NCI-H524 (cell line): ENCODE measurements around the gene HDAC11.
"Not testable (repeated sequence)": the region's sequence is repeated elsewhere in the genome, so short reads cannot be mapped to it uniquely, and the experiment has no call there.

Experiments used
- DNase-seq, 2 experiments: peaks; one replicate each; lab custom pipeline; 2025; lab: John Stamatoyannopoulos, UW

HDAC11 gene

DNA sequence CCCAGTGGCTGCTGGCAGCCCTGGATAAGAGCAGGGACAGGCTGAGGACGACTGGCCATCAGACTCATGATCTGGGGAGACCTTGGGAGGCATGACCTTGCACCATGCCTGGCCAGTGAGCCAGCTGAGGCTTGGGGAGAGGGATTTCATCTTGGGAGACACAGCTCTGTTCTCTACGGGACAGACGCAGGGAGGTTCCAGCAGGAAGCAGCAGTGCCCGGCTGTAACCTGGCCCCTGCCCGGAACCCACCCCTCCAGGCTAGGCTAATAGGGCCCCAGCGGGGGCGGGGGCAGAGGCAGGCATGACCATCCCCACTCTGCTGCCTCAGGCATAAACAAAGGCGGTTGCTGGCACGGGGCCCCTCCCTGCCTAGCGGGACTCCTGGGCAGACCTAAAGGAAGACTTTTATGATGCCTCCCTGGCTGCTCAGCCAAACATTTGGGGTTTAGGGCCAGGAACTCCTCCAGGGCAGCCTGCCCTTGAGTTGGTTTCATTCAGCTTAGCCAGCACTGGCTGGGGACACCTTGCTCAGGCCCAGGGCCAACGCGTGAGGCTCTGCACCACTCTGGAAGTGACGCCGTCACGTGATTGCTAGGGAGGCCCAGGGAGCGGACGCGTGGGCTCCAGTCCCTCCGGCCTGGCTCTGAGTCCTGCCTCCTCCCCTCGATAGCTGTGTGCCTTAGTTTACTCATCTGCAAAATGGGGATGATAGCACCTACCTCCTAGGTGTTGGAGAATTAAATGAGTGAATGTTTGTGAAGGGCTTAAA, 27.6 kb downstream of the HDAC11 start:
- DNase-seq: no peak

DNA sequence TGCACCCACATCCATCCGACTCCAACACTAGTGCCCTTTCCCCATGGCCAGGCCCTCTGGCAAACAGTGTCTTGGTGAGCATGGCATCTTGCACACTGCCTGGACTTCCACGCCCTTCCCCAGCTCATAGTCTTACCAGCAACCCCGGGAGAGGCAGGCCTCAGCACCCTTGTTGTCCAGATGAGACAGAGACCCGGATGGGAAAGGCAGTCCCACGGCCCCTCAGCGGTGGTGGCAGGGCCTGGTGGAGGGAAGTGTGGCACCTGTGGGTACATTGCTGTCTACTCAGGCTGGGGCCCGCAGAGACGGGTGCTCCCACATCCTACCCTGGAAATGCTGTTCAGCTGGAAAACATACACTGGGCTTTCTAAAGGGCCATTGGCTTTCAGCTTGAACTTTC, 28.4 kb downstream of the HDAC11 start:
- no peak for DNase-seq

DNA sequence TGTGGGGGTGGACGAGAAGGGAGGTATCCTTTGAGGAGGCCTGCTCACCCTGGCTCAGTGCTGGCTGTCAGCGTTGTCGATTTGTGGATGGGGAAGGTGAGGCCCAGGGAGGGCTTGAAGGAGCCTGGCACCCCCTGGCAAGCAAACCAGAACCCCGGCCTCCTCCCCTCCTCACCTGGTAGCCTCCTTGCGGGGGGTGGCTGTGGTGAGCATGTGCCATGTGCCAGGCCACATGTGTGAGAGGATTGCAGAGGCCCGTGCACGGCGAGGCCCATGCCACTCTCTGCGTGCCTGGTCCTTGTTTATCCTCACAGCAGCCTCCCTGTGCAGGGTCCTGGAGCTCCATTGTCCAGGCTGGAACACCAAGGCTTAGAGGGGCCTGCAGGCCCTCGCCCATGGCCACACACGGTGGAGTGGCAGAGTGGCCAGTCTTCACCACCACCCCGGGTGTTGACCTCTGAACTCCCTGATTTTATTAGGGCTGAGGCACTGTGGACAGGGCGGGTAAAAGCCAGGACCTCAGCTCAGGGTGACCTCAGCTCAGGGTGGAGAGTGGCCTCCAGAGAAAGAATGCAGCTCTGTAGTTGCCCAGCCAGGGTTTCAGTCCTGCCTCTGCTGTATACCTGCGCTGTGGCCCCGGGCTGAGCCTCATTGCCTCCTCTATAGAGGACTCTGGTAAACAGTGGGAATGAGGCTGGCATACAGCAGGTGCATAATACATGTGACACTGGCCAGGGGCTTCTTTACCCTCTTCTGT, 29.1 kb downstream of the HDAC11 start:
- DNase-seq: no peak

DNA sequence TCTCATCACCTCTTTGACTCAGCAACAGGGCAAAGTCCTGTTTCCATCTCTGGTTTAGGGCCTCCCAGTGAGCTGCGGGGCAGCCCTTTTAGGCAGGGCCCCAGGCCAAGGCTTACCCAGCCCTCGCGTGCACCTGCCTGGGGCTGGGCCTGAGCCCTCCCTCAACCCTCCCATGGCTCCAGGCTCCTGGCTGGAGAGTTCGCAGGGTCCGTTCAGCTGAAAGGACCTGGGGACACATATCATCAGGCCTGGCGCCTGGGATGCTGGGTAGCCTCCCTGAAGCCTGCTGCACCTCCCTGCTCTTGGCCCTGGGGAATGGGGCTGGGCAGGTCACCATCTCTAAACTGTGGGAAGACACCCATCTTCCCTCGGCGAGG, 29.7 kb downstream of the HDAC11 start:
- no peak for DNase-seq

DNA sequence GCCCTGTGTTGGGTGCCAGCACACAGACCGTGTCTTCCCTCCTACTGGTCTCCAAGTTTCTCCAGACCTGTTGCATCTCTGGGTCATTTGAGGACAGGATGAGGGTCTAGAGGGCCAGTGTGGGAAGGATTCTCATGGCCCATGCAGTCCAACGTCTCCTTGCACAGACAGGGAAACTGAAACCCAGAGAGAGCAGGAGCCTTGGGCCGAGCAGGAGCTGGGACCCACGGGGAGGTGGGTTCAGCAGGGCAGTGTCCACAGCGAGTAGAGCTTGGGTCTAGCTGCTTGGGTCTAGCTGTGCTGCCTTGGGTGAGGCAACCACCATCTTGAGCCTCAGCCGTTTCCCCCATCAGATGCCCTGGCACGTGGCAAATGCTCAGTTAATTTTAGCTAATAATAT, 32.3 kb downstream of the HDAC11 start:
- no peak for DNase-seq

DNA sequence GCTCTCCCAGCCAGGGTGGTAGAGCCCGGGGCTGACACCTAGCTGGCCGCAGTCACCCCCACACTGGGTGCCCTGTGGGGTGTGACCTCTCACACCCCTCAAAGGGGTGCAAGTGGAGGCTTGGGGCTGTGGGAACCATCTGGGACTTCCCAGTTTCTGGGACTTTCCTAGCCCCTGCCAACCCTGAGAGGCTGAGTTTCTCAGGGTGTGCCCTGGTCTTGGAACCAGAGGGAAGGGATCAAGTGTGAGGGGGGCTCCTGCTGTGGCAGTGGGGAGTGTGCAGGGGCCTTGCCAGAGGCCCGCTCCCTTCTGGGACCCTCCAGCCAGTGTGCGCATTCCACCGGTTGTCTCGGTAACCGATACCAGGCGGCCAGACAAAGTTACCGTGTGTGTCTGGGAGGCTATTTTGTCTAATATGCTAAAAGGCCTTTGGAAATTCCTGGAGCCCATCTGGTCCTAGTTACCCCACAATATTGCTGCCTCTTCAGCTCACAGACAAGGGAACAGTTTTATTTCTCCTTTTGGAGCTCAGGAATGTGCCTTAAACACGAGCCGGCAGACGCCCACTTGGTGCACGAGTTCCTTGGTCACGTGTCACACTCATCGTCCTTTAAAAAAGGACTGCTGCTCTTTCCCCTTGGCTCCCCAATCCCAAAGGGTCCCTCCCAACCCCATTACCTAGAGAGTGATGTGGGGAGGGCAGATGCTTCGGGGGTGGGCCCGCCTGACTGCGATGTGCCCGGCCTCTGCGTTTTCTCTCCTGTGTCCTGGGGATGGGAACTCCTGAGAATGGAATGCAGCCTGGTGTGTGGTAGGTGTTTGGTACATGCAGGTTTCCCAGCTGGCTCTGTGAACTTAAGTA, 33.2 kb downstream of the HDAC11 start:
- no peak for DNase-seq

DNA sequence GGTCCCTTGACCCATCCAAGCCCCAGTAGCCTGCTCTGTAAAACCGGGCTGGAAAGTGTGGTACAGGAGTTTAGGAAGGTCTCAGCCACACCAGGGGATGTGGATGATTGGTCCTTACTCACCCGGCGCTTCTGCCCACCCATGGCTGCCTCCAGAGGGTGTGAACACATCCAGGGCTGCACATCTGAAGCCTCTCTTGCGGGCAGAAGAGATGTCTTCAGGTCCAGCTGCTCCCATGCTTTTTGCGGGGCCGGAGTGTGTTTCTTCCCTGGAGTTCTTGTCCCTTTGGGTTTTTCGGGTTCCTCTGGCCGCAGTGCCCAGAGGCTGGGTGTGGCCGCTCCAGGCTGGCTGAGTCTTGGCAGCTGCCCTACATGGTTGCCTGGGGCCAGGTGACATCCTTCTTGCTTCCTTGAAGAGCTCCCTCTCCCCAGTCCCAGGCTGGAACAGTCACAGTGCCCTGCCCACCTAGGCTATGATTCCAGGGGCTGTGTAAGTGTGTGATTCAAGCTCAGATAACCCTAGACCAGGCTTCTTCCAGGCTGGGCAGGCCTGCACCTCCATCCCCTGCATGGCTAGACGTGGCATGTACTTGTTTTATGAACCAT, 33.9 kb downstream of the HDAC11 start:
- no peak for DNase-seq

DNA sequence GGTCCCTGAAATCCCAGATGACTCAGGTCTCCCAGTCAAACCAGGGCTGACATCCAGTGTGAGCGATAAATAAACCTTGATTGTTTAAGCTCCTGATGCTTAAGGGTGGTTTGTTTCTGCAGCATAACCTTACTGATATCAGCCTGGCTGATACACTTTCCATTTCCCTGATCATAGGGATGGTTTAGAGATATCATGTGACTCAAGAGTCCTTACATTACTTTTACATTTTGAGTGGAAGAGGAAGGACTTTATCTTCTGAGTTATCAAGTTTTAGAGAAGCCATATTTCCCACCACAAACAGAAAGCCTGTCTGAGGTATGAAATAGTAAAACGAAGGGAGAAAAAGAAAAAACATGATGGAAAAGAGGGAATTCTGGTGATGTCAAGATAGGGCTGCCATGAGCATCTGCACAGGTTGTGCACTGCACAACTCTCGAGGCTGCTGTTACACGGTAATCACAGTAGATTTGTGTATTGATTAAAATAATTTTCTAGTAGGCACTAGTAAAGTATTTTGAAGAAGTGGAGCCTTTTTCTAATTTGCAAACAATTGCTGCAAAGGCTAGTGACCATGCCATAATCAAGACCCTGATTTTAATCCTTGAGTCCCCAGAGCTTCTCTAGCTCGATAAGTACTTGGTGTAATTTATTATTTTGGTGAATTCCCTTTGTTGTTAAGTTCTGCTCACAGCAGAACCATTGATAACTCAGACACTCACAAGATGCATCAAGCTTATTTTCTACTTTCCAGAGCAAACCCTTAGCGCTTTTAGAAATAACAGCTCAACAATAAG, 34.7 kb downstream of the HDAC11 start:
- DNase-seq: no peak

DNA sequence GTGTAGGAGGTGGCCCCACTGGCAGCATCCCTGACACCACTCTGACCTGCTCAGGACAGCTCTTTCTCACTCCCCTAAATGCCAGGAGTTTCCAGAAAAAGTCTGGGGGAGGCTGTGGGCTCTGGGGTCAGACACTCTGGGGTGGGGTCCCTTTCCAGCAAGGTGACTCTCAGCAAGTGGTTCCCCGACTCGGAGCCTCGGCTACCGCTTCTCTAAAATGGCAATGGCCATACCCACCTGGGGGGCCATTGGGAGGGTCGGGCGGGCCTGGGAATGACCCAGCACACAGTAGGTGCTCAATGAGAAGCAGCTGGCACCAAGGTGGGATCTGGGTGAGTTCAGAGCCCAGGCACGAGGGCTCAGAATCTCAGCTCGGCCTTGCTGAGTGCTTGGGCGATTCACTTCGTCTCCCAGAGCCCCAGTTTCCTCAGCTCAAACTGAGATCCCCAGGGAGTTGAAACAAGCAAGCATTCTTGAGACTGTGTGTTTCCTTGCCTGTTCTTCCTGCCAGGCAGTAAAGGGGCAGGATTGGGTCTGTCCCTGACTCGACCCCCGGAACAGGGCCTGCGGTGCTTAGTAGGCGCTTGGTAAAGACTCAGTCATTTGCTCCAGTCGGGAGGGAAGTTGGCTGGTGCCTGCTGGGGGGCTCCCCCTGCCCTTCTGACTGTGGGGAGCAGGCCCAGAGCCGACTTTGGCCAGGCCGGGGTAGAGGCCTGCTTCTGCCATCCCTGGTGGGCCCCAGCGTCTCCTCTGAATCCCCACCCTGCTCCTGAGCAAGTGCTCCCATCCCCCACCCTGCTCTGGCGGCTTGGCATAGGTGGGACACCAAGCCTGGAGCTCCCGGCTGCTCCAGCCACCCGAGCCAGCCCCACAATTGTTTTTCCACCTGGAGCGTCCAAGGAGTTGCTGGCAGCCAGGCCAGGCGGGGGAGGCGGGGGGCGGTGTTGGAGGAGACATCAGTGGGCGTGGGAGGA, 36.0 kb downstream of the HDAC11 start:
- no peak for DNase-seq

DNA sequence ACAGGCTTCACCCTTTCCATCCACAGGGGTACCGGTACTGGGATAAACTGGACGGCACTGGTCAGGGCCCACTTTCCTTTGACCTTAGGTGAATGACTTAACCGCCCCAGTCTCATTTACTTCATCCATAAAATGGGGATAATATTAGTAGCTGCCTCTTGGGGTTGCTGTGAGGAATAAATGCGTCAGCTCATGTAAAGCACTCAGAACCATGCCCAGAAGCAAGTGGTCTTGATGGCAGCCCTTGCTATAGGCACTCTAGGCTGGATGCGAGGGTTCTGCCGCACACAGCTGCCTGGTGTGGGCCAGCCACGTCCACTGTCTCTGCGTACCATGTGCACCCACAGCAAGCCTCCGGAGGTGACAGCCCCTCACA, 36.6 kb downstream of the HDAC11 start:
- DNase-seq: no peak

DNA sequence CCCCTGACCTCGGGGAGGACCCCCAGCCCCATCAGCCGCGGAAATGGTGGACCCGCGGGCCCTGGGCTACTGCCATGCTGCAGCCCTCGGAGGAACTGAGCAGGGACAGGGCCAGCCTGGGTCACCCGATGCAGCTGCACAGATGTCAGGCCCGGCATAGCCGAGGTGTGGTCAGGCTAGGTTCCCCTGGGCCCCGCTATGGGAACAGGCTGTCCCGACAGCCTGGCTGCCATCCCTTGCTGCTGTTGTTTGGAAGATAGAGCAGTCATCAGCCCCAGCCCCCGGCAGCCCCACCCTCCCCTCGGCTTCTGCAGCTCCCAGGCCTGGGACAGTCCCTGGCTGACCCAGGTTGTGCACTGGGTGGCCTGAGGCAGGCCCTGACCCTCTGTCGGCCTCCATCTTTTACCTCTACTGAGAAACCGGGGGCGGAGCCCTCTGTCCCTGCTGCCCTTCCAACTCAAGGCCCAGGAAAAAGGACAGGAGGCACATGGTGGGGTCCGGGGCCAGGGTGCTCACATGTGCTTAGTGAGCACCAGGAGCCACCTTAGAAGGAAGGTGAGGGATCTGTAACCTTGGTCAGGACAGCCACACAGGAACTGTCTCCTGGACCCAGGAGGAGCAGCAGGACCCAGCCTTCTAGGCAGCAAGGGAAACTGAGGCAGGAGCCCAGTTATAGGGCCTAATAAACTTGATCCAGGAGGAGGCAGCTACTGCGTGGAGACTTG, 37.3 kb downstream of the HDAC11 start:
- DNase-seq: no peak

DNA sequence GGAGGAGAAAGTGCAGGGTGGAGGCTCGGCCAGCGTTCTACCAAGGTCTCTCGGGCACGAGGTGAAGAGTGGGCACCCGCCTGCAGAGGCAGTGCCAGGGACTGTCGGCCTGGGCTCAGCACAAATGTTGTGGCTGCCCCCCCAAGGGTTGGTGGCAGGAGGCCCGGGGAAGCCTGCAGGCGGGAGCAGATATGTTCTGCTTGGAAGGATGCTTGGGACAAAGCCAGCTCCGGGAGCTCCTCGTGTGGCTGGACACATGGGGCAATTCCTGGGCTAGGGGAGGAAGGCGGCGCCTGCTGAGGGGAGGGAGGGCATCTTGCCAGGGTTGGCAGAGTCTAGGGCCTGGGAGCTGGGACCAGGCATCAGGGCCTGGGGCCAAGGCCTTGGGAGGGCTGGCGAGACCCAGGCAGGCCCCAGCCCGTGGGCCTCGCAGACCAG, 38.4 kb downstream of the HDAC11 start:
- peak in 1 of 2 experiments; percentile 6 for DNase-seq

DNA sequence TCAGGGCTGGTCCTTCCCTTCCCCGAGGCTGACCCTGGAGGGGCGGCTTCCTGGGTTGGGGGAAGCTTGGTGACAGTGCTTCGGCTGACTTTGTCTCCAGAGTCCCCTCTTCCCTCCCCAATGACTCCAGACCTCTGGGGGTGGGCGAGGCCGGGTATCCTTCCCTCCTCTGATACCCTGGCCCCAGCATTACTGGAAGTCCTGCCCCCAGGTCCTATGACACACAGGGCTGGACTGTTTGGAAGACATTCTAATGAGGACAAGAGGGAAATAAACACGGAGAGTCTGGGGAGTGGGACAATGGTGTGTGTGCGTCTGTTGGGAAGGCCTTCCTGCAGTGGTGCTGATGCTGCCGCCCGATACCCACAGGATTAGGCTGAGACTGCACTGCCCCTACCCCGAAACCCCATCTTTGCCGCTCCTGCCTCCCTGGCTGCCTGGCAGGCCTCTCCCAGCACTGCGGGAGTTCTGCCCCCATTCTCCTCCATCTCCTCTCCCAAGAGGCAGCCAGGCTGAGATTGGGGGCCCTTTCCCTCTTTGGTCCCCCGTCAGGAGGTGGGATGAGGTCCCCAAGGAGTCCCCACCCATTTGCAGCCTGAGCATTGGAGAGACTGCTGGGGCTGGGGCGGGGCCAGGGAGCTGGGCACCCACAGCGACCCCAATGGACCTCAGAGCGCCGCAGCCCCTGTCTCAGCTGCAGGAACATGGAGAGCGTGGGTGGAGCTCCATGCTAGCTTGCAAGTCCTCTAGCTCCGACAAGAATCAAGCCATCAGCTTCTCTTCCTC, 39.1 kb downstream of the HDAC11 start:
- no peak for DNase-seq

DNA sequence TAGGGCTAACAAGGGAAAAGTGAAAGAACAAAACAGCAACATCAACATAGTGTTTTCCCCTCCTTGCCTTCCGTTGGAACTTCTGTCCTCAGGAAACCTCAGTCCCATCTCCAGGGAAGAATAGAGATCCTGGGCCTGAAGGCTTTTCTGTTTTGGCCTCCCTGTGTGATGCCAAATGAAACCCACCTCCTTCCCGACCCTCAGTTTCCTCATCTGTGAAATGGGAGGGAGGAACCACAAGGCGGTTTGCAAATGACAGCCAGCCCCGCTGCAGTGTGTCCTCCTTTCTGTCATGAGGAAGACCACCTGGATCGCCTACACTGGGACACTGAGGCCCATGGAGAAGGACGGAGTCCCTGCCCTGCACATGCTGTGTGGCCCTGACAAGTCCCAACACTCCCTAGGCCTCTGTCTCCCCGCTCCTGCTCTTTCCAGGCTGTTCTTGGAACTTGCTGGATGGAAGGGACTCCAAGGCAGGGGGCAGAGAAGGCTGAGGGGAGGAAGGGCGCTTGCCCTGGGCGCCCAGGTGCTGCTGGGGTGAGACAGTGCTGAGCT, 40.3 kb downstream of the HDAC11 start:
- DNase-seq: no peak

DNA sequence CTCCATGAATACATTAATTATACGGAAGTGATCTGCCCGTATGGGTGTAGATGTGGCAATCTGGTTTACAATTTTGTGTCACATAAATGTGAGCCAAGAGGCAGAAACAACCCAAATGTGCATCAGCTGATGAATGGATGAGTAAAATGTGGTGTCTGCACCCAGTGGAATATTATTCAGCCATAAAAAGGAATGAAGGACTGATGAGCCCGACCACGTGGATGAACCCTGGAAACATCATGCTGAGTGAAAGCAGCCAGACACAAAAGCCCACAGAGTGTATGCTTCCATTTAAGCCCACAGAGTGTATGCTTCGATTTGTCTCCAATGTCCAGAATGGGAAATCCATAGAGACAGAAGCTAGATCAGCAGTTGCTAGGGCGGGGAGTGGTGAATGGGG, 41.2 kb downstream of the HDAC11 start:
- DNase-seq: no peak

DNA sequence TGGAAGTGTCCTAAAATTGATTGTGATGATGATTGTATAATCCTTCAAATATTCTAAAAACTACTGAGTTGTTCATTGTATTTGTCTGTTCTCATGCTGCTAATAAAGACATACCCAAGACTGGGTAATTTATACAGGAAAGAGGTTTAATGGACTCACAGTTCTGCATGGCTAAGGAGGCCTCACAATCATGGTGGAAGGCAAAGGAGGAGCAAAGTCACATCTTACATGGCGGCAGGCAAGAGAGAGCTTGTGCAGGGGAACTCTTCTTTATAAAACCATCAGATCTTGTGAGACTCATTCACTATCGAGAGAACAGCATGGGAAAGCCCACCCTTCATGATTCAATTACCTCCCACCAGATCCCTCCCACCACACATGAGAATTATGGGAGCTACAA, 41.6 kb downstream of the HDAC11 start:
- DNase-seq: not testable (repeated sequence)

DNA sequence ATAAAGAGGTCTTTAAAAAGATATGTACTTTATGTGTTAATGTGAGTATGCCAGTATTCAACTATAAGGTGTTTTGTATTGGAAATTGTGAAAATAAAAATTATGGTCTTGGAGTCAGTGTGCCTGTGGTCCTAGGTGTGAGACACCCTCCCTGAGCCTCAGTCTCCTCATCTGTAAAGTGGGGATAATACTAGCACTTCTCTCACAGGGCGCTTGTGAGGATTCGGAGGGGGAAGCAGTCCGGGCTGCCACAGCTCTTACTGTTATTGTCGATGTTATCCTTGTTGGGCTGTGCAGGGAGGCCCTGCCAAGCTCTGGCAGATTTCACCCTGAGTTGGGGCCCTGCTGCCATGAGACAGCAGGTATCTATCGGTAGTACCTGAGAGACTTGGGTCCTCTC, 42.1 kb downstream of the HDAC11 start:
- DNase-seq: no peak

DNA sequence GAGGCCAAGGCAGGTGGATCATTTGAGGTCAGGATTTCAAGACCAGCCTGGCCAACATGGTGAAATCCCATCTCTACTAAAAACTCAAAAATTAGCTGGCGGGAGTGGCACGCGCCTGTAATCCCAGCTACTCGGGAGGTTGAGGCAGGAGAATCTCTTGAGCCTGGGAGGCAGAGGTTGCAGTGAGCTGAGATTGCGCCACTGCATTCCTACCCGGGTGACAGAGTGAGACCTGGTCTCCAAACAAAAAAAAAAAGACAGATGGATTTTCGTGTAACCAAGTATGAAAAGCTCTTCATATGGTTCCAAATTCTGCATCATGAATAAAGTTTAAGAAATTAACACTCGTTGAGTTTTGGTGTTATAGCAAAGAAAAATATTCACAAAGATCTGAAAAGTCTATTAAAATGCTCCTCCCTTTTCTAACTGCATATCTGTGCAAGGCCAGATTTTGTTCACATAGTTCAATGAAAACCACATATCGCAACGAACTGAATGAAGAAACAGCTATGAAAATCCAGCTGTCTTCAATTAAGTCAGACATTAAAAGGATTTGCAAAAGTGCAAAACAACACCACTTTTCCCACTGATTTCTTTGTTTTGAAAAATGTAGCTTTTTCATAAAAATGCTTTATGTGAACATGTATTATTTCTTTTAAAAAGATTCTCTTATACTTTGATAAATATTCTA, 45.0 kb downstream of the HDAC11 start:
- DNase-seq: no peak
